Uterus (tissue), 4 donors: ENCODE measurements around the gene UPB1. TPM values are rescaled to one million over a fixed set of nuclear protein-coding genes. Genes with fewer than 3 reads are reported as not detected.

Experiments
- DNase-seq, 2 donors: peaks; one replicate each; pipeline ENCODE4 v3.0.0-alpha.2; 2019 to 2020
- H3K27ac ChIP-seq, 2 donors: fragments of 200-600 bp; sonication (generic); 1 replicate in 1 of 2; 2 replicates in 1 of 2; pipeline ENCODE4 v1.5.1; 2016 to 2018
- H3K27me3 ChIP-seq, 2 donors: fragments of 200-600 bp; sonication (generic); one replicate each; pipeline ENCODE4 v1.5.1; 2018 to 2019; ENCODE audit warnings: control low read depth in 1 of 2
- H3K36me3 ChIP-seq, 2 donors: fragments of 200-600 bp; sonication (generic); one replicate each; pipeline ENCODE4 v1.5.1; 2019; ENCODE audit warnings: control low read depth in 1 of 2
- H3K4me1 ChIP-seq, 2 donors: fragments of 200-600 bp; sonication (generic); one replicate each; pipeline ENCODE4 v1.5.1; 2018 to 2019; ENCODE audit warnings: control low read depth in 1 of 2
- H3K4me3 ChIP-seq, 2 donors: fragments of 200-600 bp; sonication (generic); 1 replicate in 1 of 2; 2 replicates in 1 of 2; pipeline ENCODE4 v1.5.1; 2018 to 2019; ENCODE audit warnings: mild to moderate bottlenecking in 1 of 2
- H3K9me3 ChIP-seq, 2 donors: fragments of 200-600 bp; sonication (generic); one replicate each; pipeline ENCODE4 v1.5.1; 2019; ENCODE audit warnings: control low read depth in 1 of 2
- POLR2A ChIP-seq, 2 donors: fragments of 450-650 bp; IDR thresholded peaks; one replicate each; pipeline ENCODE4 v1.6.1; 2016; ENCODE audit warnings: antibody characterized with exemption in 2 of 2, mild to moderate bottlenecking in 1 of 2, moderate library complexity in 1 of 2
- intact Hi-C: fragments of 100-400 bp; cut with DNase I; formaldehyde crosslinking; loops from one replicate; pipeline ENCODE4 v1.15.1; 2023; ENCODE audit warnings: low total_unique reads
- total RNA-seq, 4 donors: library from RNA; depleted of rRNA in 3 of 4; stranded (reverse); fragments of >200 nt in 3 of 4; gene quantifications; one replicate each; pipeline versions ENCODE4 v1.1.0 to v1.2.4, GENCODE V29; 2014 to 2023
- TF ChIP-seq, protein P1 (sequence below), 4 experiments: fragments of 200-600 bp in 2 of 4; fragments of 450-650 bp in 2 of 4; sonication (generic) in 2 of 4; IDR thresholded peaks; one replicate each; pipeline ENCODE4 v1.5.1; 2016 to 2019; ENCODE audit warnings: antibody characterized with exemption in 4 of 4, mild to moderate bottlenecking in 2 of 4, moderate library complexity in 1 of 4
- donor health status: DM: yes; HTN: yes; CAD: no.

The UPB1 gene
- total RNA-seq, 4 donors from 2014 or later, result 0.83 to 2.7 TPM; not detected in 2

DNA sequence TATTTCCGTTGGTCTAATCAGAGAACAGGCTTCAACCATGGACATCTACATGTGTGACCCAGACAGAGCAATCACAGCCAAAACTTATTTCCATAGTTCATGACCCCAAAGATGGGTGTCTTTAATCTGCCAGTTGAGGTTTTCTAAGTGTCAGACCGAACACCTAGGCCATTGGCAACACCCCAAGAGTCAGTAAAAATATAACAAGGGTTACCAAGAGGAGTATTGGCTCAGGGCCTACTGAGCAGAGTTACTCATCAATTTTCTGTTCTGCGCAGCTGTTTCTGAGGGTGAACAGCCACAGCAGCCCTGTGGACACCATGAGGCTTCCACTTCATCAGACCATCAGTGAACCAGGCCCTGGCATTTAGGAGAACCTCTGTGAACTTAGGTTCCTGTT, 41.0 kb downstream of the UPB1 start:
- no peaks in the 10 kb centered on the region for H3K4me1 ChIP-seq
- no peak overlapping the region for H3K4me3 ChIP-seq
- no peaks in the 10 kb centered on the region for H3K27me3 ChIP-seq
- intact Hi-C loops, result no loop called here
- H3K27ac ChIP-seq, result no peak overlapping the region
- no peaks in the 10 kb centered on the region for H3K9me3 ChIP-seq
- no peak for DNase-seq
- no peaks in the 10 kb centered on the region for H3K36me3 ChIP-seq
- TF ChIP-seq, protein P1, sequence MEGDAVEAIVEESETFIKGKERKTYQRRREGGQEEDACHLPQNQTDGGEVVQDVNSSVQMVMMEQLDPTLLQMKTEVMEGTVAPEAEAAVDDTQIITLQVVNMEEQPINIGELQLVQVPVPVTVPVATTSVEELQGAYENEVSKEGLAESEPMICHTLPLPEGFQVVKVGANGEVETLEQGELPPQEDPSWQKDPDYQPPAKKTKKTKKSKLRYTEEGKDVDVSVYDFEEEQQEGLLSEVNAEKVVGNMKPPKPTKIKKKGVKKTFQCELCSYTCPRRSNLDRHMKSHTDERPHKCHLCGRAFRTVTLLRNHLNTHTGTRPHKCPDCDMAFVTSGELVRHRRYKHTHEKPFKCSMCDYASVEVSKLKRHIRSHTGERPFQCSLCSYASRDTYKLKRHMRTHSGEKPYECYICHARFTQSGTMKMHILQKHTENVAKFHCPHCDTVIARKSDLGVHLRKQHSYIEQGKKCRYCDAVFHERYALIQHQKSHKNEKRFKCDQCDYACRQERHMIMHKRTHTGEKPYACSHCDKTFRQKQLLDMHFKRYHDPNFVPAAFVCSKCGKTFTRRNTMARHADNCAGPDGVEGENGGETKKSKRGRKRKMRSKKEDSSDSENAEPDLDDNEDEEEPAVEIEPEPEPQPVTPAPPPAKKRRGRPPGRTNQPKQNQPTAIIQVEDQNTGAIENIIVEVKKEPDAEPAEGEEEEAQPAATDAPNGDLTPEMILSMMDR (IDR thresholded peaks at IDR 0.05), result no peak
- no peak for TF ChIP-seq POLR2A (IDR thresholded peaks at IDR 0.05)

DNA sequence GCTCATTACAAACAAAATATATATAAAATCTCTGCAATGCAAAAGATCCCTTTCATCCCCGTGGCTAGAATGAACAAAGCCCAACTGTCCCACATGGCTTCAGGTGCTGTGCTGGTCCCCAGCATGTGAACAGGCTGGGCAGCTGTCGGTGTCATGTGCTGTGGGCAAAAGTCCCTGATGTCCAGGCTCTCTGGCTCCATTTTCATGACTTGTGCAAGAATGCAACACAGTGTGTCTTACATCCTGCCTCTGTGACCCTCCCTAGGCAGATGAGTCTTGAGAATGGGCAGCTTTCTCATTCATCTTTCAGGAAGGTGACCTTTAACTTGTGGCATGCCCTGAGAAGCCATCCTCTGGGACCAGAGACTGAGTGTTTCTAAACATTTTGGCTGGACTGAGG, 45.3 kb downstream of the UPB1 start:
- no peaks in the 10 kb centered on the region for H3K4me1 ChIP-seq
- H3K9me3 ChIP-seq, result no peaks in the 10 kb centered on the region
- no peaks in the 10 kb centered on the region for H3K27me3 ChIP-seq
- TF ChIP-seq POLR2A (IDR thresholded peaks at IDR 0.05), result no peak
- TF ChIP-seq, protein P1 (IDR thresholded peaks at IDR 0.05), result no peak
- no peak for DNase-seq
- no peak overlapping the region for H3K27ac ChIP-seq
- H3K4me3 ChIP-seq, result no peak overlapping the region
- H3K36me3 ChIP-seq, result no peaks in the 10 kb centered on the region
- intact Hi-C loops, result no loop called here

DNA sequence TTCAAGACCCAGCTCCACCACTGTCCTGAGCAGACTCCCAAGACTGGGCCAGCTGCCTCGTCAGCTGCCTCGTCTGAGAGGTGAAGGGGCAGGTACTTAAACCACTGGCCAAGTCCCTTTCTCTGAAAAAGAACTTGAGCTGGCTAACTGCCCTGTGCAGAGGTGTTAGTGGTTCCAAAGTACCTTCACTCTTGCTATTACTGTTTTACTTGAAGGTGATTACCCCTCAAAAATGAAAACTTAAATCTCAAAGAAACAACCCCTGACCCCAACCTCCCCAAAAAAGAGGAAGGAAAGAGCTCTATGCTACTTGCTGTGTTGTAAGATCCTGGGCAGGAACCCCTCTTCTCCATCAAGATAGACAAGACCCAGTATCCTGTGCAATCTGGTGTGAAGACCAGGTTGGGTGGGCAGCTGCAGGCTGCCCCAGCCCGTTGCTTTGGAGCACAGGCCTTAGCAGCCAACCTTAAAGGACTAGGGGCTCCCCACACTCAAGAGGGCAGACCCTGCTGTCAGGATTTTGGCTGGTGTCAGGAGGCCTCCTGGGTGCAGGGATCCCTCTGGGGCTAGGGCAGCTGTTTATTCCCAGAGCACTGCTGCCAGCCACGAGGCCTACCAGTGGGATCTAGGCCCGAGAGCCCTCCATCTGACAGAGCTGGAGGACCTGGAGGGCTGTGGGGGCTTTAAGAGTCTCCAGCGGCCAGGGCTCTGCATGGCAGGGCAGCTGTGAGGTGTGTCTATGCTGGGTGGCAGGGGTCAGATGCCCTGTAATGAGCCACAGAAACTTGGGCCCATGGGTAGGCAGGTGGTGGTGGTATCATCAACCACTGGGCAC, 46.8 kb downstream of the UPB1 start:
- no peaks in the 10 kb centered on the region for H3K4me1 ChIP-seq
- no peak overlapping the region for H3K27ac ChIP-seq
- H3K36me3 ChIP-seq, result no peaks in the 10 kb centered on the region
- intact Hi-C loops, result no loop called here
- DNase-seq, result no peak
- H3K4me3 ChIP-seq, result no peak overlapping the region
- no peaks in the 10 kb centered on the region for H3K27me3 ChIP-seq
- no peaks in the 10 kb centered on the region for H3K9me3 ChIP-seq
- no peak for TF ChIP-seq POLR2A (IDR thresholded peaks at IDR 0.05)
- TF ChIP-seq, protein P1 (IDR thresholded peaks at IDR 0.05), result no peak

DNA sequence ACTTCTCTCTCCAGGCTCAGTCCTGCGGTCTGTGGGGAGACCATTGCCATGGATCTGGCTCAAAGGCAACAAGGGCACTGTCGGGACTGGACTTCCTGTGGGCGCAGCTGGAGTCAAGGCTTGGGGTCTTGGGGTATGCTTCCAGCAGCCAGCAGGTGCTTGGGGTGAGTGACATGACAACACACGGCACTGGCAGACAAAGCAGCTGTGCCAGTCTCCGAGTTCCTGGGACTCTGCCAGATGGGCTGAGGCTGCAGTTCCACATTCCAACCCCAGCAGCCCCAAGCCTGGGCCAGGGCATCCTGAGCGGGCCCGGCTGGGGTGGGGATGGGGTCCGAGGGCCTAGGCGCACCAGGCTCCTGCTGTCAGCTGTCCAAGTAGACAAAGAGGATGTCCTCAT, 47.5 kb downstream of the UPB1 start:
- no peak for DNase-seq
- no peaks in the 10 kb centered on the region for H3K27me3 ChIP-seq
- TF ChIP-seq POLR2A (IDR thresholded peaks at IDR 0.05), result no peak
- TF ChIP-seq, protein P1 (IDR thresholded peaks at IDR 0.05), result no peak
- intact Hi-C loops, result no loop called here
- no peaks in the 10 kb centered on the region for H3K4me1 ChIP-seq
- no peak overlapping the region for H3K4me3 ChIP-seq
- H3K36me3 ChIP-seq, result no peaks in the 10 kb centered on the region
- H3K9me3 ChIP-seq, result no peaks in the 10 kb centered on the region
- H3K27ac ChIP-seq, result no peak overlapping the region

DNA sequence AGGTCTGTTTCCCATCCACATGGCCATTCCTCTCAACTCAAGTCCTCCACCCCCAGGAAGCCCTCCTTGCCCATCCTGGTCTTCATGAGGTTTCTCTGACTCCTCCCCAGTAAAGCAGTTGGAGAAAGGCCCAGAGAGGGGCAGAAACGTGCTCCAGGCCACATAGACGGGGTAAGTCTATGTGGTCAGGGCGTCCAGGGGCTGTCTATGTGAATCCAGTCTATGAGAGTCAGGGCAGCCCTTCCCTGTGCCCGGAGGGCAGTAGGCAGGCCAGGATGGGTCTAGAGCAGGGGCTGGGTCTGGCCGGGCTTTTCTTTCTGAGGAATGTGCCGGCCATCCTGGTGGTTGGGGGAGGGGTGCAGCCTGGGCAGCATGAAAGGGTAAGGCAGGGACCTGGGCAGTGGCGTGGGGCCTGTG, 48.1 kb downstream of the UPB1 start:
- Histone ChIP-seq H3K9me3 (no peaks in the 10 kb centered on the region), H3K27me3 (no peaks in the 10 kb centered on the region), H3K36me3 (no peaks in the 10 kb centered on the region), H3K27ac (no peak overlapping the region), H3K4me3 (no peak overlapping the region), H3K4me1 (no peaks in the 10 kb centered on the region)
- intact Hi-C loops, result no loop called here
- no peak for DNase-seq
- TF ChIP-seq, protein P1 (IDR thresholded peaks at IDR 0.05), result no peak
- TF ChIP-seq POLR2A (IDR thresholded peaks at IDR 0.05), result no peak
